ENCODE results near the gene FHAD1. TPM values are rescaled to one million over a fixed set of nuclear protein-coding genes. Genes with fewer than 3 reads are reported as not detected.

FHAD1 gene
- polyA plus RNA-seq, 5 donors = 1.5 to 4.5 (median 3.8) TPM

DNA sequence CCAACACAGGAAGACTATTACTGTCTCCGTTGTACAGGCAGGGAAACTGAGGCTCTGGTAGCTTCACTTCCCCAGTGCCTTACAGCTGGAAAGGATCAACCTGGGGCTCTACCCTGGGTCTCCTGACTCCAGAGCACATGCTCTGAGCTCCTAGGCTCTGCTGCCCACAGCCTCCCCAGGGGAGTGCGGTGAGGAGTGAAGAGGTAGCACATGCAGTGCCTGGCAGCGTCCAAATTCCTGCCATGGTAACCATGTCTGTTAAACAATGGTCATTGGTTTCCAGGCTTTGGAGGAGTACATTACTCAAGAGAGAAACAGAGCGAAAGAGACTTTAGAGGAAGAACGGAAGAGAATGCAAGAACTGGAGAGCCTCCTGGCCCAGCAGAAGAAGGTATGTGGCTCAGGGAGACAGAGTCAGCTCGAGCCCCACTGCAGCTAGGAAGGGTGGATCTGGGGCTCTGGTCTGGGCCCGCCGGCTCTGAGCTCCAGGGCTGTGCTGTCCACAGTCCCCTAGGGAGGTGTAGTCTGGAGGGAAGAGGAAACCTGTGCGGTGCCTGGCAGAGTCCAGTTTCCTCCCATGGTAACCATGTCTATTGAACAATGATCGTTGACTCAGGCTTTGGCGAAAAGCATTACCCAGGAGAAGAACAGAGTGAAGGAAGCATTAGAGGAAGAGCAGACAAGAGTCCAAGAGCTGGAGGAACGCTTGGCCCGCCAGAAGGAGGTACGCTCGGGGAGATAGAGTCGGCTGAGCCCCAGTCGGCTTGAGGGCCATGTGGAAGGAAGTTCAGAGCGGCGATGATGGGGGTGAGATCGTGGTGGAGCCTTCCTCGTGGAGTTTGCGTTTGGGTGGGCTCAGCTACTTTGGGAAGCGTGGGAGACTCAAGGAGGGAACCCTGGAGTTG is 98.0 kb downstream of the FHAD1 start:
- no peak for DNase-seq

GRCh38 chr1:15345705-15346345 is 98.8 kb downstream of the FHAD1 start:
- DNase-seq = no peak

GRCh38 chr1:15346346-15347030 is 99.5 kb downstream of the FHAD1 start:
- DNase-seq = no peak

DNA sequence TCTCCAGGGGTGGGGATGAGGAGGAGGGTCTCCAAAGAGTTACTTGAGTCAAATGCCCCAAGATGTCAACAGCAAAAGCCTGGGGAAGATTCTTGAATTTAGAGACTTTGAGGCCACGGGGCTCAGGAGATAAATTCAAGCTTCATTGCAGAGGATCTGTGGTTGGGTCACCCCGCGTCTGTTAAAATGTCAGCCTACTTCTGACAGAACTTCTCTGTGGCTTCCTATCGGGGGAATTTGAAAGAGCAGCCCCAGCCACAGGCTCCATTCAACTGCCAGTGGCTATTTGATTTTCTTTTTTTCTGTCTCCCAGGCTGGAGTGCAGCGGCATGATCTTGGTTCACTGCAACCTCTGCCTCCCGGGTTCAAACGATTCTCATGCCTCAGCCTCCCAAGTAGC is 100.2 kb downstream of the FHAD1 start:
- no peak for DNase-seq

- DNase-seq = no peak
These were observed 101.6 kb downstream of the FHAD1 start for GRCh38 chr1:15348648-15349047.

DNA sequence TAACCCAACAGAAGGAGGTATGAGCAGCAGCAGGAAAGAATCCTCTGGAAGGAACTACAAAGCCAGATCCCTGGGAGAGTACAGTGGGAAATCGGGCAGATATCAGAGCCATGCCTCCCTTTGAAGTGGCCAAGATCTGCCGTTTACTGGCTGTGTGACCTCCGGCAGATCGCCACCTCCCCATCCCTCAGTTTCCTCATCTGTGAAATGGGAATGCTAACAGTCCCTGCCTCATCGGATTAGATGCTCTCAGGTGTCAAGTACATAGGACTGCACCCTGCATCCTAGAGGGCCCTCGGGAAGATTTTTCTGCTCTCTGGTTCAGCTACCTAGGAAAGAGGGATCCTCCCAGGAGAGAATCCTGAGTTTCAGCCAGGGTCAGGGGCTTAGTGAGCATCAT is 102.1 kb downstream of the FHAD1 start:
- DNase-seq = no peak

DNA sequence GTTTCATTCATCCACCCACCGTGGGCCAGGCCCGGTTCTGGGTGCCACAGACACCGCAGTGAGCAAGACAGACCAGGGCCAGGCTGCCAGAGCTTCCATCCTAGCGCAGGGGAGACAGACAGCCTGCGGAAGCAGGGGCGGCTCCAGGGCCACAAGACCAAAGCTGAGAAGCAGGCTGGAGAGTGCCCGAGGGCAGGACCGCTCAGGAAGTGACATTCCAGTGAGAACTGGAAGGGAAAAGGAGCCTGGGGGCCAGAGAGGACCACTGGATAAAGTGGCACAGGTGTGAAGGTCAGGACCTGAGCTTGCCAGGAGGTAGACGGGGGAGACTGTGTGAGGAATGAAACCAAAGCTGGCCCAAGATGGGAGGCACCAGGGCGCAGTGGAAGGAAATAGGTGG is 103.1 kb downstream of the FHAD1 start:
- no peak for DNase-seq

- no peak for DNase-seq
These were observed 103.7 kb downstream of the FHAD1 start for GRCh38 chr1:15350551-15351200.

- DNase-seq = no peak
These were observed 104.3 kb downstream of the FHAD1 start for GRCh38 chr1:15351310-15351709.

DNA sequence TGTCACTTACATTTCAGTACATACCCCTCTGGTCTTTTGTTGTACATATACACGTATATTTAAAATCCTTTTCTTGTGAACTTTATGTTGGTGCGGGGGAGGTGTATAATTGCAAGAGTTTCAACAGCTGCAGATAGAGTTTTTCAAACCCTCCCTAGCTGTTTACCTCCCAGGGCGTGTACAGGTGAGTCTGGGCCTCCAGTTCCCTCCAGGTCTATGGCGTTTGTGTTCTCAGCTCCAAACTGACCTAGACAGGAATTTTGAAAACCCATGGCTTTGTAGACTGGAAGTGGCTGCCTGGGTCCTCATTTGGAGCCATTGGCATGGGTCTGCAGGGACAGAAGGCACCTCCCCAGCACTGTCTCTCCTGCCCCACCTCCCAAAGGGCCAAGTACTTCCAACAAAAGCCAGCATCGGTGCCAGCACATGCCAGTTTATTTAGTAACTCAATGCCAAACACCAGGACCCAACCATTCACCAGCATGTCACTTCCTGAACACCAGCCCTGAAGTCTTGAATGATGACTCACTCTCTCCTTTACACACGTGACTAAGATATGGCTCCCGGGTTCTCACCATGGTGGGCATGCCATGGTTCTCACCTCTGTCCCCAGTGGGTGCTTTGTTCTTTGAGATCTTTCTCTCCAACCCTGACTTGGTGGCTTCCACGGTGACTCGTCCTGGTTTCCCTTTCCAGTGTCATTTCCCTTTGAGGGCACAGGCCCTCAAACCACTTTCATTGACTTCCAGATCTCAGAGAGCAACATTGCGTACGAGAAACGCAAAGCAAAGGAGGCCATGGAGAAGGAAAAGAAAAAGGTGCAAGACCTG is 105.3 kb downstream of the FHAD1 start:
- DNase-seq = no peak

- no peak for DNase-seq
These were observed 107.0 kb downstream of the FHAD1 start for GRCh38 chr1:15353839-15354579.

DNA sequence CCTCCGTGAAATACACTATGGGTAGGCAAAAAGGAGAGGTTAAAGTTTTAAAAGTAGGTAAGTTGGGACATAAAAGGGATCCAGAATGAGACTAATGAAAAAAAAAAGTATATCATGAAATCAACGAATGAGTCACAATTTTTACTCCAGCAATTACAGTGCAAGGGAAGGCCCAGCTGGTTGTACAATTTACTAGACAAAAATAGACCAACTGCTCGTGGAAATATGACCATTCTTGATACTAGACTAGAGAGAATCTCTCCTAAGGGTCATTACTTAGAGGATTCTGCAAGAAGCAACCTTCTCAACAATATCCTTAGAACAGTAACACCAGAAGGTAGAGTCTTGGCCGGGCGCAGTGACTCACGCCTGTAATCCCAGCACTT is 107.5 kb downstream of the FHAD1 start:
- no peak for DNase-seq

DNA sequence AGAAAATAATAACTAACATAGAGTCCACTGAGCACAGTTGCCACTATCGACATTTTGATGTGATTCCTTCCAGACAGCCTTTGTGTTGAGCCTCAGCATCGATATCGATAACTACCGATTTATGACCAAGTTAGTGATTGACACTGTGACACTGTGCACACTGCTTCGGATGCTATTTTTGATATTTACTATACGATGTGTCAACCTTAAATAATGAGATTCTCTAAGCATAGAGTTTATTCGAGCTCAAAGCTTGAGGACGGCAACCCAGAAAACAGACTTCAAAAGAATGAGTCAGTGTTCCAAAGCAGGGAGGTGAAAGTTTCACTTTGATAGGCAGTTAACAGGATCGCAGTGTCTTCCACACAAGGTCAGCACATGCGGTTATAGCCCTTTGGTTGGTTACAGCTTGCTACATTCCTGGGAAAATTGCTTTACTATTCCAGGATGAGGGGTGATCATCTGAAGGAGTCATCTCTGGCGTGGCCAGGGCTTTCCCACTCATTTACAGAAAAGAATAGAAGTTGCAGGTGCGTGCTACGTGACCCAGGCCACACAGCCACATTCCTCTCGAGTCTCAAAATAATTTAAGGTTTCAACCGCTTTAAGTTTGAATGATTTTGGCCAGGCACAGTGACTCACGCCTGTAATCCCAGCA is 109.1 kb downstream of the FHAD1 start:
- no peak for DNase-seq

- DNase-seq = no peak
These were observed 110.7 kb downstream of the FHAD1 start for GRCh38 chr1:15357612-15358207.

GRCh38 chr1:15358565-15359133 is 111.6 kb downstream of the FHAD1 start:
- DNase-seq = no peak

- no peak for DNase-seq
These were observed 113.7 kb downstream of the FHAD1 start for GRCh38 chr1:15360700-15361099.

- no peak for DNase-seq
These were observed 115.2 kb downstream of the FHAD1 start for GRCh38 chr1:15362096-15362736.

- DNase-seq = no peak
These were observed 115.7 kb downstream of the FHAD1 start for GRCh38 chr1:15362737-15363128.

DNA sequence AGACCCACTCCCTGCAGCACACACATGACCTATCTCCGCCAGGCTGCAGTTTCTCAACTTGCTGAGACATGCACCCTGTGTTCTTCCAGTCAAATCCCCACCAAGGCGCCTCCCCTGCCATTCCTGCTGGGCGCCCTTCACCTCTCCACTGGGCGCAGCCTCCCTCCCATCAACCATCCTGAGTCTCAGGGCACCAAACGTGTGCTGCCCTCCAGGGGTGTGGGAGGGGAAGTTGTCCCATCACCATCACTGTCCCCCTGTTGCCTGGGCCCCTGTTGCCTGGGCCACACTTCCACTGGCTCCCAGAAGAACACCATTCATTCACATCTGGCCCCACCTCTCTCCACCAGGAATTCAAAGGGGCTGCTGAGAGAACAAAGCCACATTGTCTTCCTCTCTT is 117.7 kb downstream of the FHAD1 start:
- DNase-seq = no peak
